ENCODE data around the gene TSPAN17. TPM values are rescaled to one million over a fixed set of nuclear protein-coding genes. Genes with fewer than 3 reads are reported as not detected.

TSPAN17 gene
- polyA plus RNA-seq, 3 donors: 22.2 to 27.7 (median 24.1) TPM

DNA sequence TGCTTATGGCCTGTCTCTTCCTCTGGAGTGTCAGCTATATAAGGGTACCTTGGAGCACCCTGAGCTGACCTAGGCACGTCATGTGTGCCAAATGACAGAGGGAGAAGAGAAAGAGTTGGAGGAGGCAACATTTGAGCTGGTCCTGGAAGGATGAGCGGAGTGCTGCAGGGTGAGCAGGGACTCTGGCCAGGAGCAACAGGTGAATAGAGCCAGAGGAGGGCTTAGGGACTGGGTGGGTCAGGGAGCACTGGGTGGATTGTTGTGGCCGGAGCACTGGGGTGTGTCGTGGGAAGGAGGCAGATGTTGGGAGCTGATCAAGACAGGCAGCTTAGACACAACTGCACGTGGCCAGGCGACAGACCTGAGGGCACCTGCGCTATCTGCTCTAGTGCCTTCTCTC, 43.6 kb downstream of the TSPAN17 start:
- Histone ChIP-seq H3K9ac (ENCODE audit: insufficient read depth, low read length, poor library complexity, severe bottlenecking) (no peak overlapping the region), H2AFZ (ENCODE audit: insufficient read depth, low read depth, low read length, poor library complexity, severe bottlenecking) (no peak overlapping the region), H3K79me2 (ENCODE audit: insufficient read depth, low read length) (no peaks in the 10 kb centered on the region), H3K27ac (ENCODE audit: low read depth in 1 of 2, low read length in 2 of 2) (no peak overlapping the region), H3K4me3 (replicated peaks in 1 of 3; ENCODE audit: low read depth in 2 of 3, low read length in 3 of 3) (no peak overlapping the region), H4K20me1 (ENCODE audit: insufficient read depth, low read length) (no peaks in the 10 kb centered on the region), H3K36me3 (replicated peaks in 1 of 2; ENCODE audit: control insufficient read depth in 1 of 2, insufficient read depth in 2 of 2, low read length in 2 of 2) (no peaks in the 10 kb centered on the region), H3K9me3 (replicated peaks in 1 of 2; ENCODE audit: control insufficient read depth in 1 of 2, insufficient read depth in 1 of 2, low read length in 2 of 2) (peaks cover 0 to 15% of the 10 kb centered on the region in 2 donors), H3K27me3 (ENCODE audit: control insufficient read depth in 2 of 2, insufficient read depth in 2 of 2, low read length in 2 of 2) (peaks cover 0 to 18% of the 10 kb centered on the region in 2 donors), H3K4me1 (ENCODE audit: control insufficient read depth in 1 of 2, insufficient read depth in 2 of 2, low read length in 2 of 2) (no peaks in the 10 kb centered on the region), H3K4me2 (replicated peaks; ENCODE audit: extremely low read depth, low read length, poor library complexity, severe bottlenecking) (no peak overlapping the region)
- Mint-ChIP-seq H3K27me3 (ENCODE audit: low read depth in 3 of 3) (peaks cover 43 to 50% (median 45%) of the 10 kb centered on the region in 3 donors), H3K4me1 (peaks cover 3% of the 10 kb centered on the region), H3K27ac (peak overlapping the region in 1 of 7 donors; percentile 7), H3K9me3 (peaks cover 0 to 21% (median 10%) of the 10 kb centered on the region in 7 donors), H3K4me3 (no peak overlapping the region), H3K36me3 (no peaks in the 10 kb centered on the region)
- DNase-seq: no peak
- TF ChIP-seq, protein P1, sequence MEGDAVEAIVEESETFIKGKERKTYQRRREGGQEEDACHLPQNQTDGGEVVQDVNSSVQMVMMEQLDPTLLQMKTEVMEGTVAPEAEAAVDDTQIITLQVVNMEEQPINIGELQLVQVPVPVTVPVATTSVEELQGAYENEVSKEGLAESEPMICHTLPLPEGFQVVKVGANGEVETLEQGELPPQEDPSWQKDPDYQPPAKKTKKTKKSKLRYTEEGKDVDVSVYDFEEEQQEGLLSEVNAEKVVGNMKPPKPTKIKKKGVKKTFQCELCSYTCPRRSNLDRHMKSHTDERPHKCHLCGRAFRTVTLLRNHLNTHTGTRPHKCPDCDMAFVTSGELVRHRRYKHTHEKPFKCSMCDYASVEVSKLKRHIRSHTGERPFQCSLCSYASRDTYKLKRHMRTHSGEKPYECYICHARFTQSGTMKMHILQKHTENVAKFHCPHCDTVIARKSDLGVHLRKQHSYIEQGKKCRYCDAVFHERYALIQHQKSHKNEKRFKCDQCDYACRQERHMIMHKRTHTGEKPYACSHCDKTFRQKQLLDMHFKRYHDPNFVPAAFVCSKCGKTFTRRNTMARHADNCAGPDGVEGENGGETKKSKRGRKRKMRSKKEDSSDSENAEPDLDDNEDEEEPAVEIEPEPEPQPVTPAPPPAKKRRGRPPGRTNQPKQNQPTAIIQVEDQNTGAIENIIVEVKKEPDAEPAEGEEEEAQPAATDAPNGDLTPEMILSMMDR (IDR thresholded peaks at IDR 0.05): no peak
- intact Hi-C loops (cut with micrococcal nuclease): no loop called here
- 91% methylated on average over 7 of the region's 7 CpGs for WGBS (ENCODE audit: insufficient coverage)

DNA sequence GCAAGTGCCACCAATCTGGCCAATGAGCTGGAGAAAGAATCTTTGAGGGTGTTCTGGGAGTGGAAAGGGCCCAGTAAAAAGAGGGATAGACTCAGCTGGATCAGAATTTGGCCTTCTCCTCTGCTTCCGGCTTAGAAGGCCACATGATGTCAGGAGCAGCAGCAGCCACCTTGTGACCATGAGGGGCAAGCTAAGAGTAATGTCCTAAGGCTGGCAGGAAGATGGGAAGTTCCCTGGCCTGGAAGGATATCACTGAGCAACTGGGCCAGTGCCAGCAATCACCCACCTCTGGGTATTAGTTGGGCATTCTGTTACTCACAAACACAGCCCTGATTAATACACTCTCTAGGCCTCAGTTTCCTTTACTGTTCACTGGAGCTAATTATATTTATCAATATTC, 44.2 kb downstream of the TSPAN17 start:
- 100% methylated on average over 1 of the region's 1 CpG for WGBS (ENCODE audit: insufficient coverage)

More for the DNA sequence above, 44.2 kb downstream of the TSPAN17 start:
- DNase-seq: no peak
- no peak overlapping the region for H2AFZ ChIP-seq (ENCODE audit: insufficient read depth, low read depth, low read length, poor library complexity, severe bottlenecking)
- H3K27me3 ChIP-seq (ENCODE audit: control insufficient read depth in 2 of 2, insufficient read depth in 2 of 2, low read length in 2 of 2): peaks cover 0 to 18% of the 10 kb centered on the region in 2 donors
- Mint-ChIP-seq H3K4me3 (peak overlapping the region in 1 of 2 donors; percentile 2), H3K4me1 (peaks cover 3% of the 10 kb centered on the region), H3K9me3 (peaks cover 0 to 17% (median 10%) of the 10 kb centered on the region in 7 donors), H3K27ac (no peak overlapping the region), H3K27me3 (ENCODE audit: low read depth in 3 of 3) (peaks cover 47 to 48% (median 48%) of the 10 kb centered on the region in 3 donors), H3K36me3 (no peaks in the 10 kb centered on the region)
- no peak overlapping the region for H3K9ac ChIP-seq (ENCODE audit: insufficient read depth, low read length, poor library complexity, severe bottlenecking)
- intact Hi-C loops (cut with micrococcal nuclease): no loop called here
- no peak overlapping the region for H3K27ac ChIP-seq (ENCODE audit: low read depth in 1 of 2, low read length in 2 of 2)
- TF ChIP-seq, protein P1 (IDR thresholded peaks at IDR 0.05): no peak
- no peaks in the 10 kb centered on the region for H3K79me2 ChIP-seq (ENCODE audit: insufficient read depth, low read length)
- no peak overlapping the region for H3K4me3 ChIP-seq (replicated peaks in 1 of 3; ENCODE audit: low read depth in 2 of 3, low read length in 3 of 3)
- peaks cover 0 to 15% of the 10 kb centered on the region in 2 donors for H3K9me3 ChIP-seq (replicated peaks in 1 of 2; ENCODE audit: control insufficient read depth in 1 of 2, insufficient read depth in 1 of 2, low read length in 2 of 2)
- no peaks in the 10 kb centered on the region for H4K20me1 ChIP-seq (ENCODE audit: insufficient read depth, low read length)
- H3K4me1 ChIP-seq (ENCODE audit: control insufficient read depth in 1 of 2, insufficient read depth in 2 of 2, low read length in 2 of 2): no peaks in the 10 kb centered on the region
- no peak overlapping the region for H3K4me2 ChIP-seq (replicated peaks; ENCODE audit: extremely low read depth, low read length, poor library complexity, severe bottlenecking)
- no peaks in the 10 kb centered on the region for H3K36me3 ChIP-seq (replicated peaks in 1 of 2; ENCODE audit: control insufficient read depth in 1 of 2, insufficient read depth in 2 of 2, low read length in 2 of 2)

Data from CD14-positive monocyte (primary cell).